Astrocyte (in vitro differentiated cells and primary cell): ENCODE data around the gene CCSER1. TPM values are rescaled to one million over a fixed set of nuclear protein-coding genes. Genes with fewer than 3 reads are reported as not detected.

Experiments
- DNase-seq: peaks from one replicate; pipeline ENCODE4 v3.0.0-alpha.2; 2010; ENCODE audit warnings: low read depth
- FAIRE-seq: peaks from 2 replicates; lab custom pipeline; 2011; peaks lifted over from hg19 to GRCh38; lab: Jason Lieb, UNC
- H2AFZ ChIP-seq: 2 replicates; pipeline ENCODE4 v1.6.0; 2012; ENCODE audit warnings: low read depth, low read length, inconsistent platforms
- H3K27ac ChIP-seq: 2 replicates; pipeline ENCODE4 v1.5.1; 2011; ENCODE audit warnings: low read depth, low read length, inconsistent platforms
- H3K27me3 ChIP-seq: 2 replicates; pipeline ENCODE4 v1.6.0; 2011; ENCODE audit warnings: low read length, inconsistent platforms; ENCODE audit not compliant: insufficient read depth
- H3K36me3 ChIP-seq: 2 replicates; pipeline ENCODE4 v1.5.1; 2011; ENCODE audit warnings: low read length, inconsistent platforms; ENCODE audit not compliant: insufficient read depth
- H3K4me1 ChIP-seq: 2 replicates; pipeline ENCODE4 v1.5.1; 2011; ENCODE audit warnings: low read length, inconsistent platforms; ENCODE audit not compliant: insufficient read depth
- H3K4me2 ChIP-seq: 2 replicates; pipeline ENCODE4 v1.6.0; 2012; ENCODE audit warnings: low read length, inconsistent platforms
- H3K4me3 ChIP-seq: 2 replicates; pipeline ENCODE4 v1.5.1; 2011; ENCODE audit warnings: low read depth, mild to moderate bottlenecking, low read length, inconsistent platforms; ENCODE audit not compliant: insufficient read depth
- H3K79me2 ChIP-seq: 2 replicates; pipeline ENCODE4 v1.6.0; 2012; ENCODE audit warnings: mild to moderate bottlenecking, low read length, inconsistent platforms; ENCODE audit not compliant: insufficient read depth
- H3K9ac ChIP-seq: 2 replicates; pipeline ENCODE4 v1.6.0; 2012; ENCODE audit warnings: mild to moderate bottlenecking, low read length, inconsistent platforms
- H3K9me3 ChIP-seq: 2 replicates; pipeline ENCODE4 v1.5.1; 2012; ENCODE audit warnings: low read depth, mild to moderate bottlenecking, low read length, inconsistent platforms; ENCODE audit not compliant: insufficient read depth
- H4K20me1 ChIP-seq: 2 replicates; pipeline ENCODE4 v1.6.0; 2012; ENCODE audit warnings: low read length, inconsistent platforms; ENCODE audit not compliant: insufficient read depth
- H3K27ac Mint-ChIP-seq: one replicate; pipeline ENCODE4 v1.8.0; 2021; ENCODE audit warnings: mild to moderate bottlenecking, mixed read lengths; ENCODE audit not compliant: unreplicated experiment
- H3K27me3 Mint-ChIP-seq: one replicate; pipeline ENCODE4 v1.8.0; 2021; ENCODE audit warnings: low read depth, mixed read lengths; ENCODE audit not compliant: unreplicated experiment
- H3K36me3 Mint-ChIP-seq: one replicate; pipeline ENCODE4 v1.8.0; 2021; ENCODE audit warnings: low read depth, mixed read lengths; ENCODE audit not compliant: unreplicated experiment
- H3K4me1 Mint-ChIP-seq: one replicate; pipeline ENCODE4 v1.8.0; 2021; ENCODE audit warnings: low read depth, mixed read lengths; ENCODE audit not compliant: unreplicated experiment
- H3K4me3 Mint-ChIP-seq: one replicate; pipeline ENCODE4 v1.8.0; 2021; ENCODE audit warnings: mild to moderate bottlenecking, moderate library complexity, mixed read lengths; ENCODE audit not compliant: unreplicated experiment
- H3K9me3 Mint-ChIP-seq: one replicate; pipeline ENCODE4 v1.8.0; 2021; ENCODE audit warnings: mild to moderate bottlenecking, mixed read lengths; ENCODE audit not compliant: unreplicated experiment
- EZH2 ChIP-seq: IDR thresholded peaks from 2 replicates; pipeline ENCODE4 v1.6.1; 2012; ENCODE audit warnings: mild to moderate bottlenecking, low read length, inconsistent platforms; ENCODE audit not compliant: insufficient read depth
- total RNA-seq: library from RNA; stranded (reverse); gene quantifications from 2 replicates; pipeline ENCODE4 v1.2.1, GENCODE V29; 2021
- TF ChIP-seq, protein P1 (sequence below): IDR thresholded peaks from 2 replicates; pipeline ENCODE4 v1.5.1; 2011; ENCODE audit warnings: low read depth, mild to moderate bottlenecking, inconsistent platforms, low read length, moderate library complexity; ENCODE audit not compliant: insufficient read depth

CCSER1 gene
- total RNA-seq, 1 donor from 2014 or later: 2.2 TPM

DNA sequence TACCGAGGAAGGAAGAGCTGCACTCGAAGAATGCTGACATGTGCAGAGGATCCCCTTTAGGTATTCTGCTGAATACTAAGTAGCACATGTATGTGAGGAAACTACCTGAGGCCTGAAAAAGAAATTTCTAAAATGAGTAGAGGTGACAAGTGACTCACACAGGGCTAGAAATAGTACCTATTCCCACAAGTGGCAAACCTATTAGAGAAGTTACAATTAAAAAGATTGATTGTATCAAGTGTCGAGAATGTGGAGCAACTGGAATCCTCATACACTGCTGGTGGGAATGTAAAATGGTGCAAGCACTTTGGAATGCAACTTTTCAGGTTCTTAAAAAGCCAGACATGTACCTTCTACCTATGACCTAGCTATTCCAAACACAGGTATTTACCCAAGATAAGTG lies 47.4 kb downstream of the CCSER1 start:
- Histone ChIP-seq H3K27me3 (no peaks in the 10 kb centered on the region), H3K36me3 (no peaks in the 10 kb centered on the region), H2AFZ (no peak overlapping the region), H3K4me2 (no peak overlapping the region), H3K4me3 (no peak overlapping the region), H3K4me1 (no peaks in the 10 kb centered on the region), H3K9ac (no peak overlapping the region), H3K79me2 (no peaks in the 10 kb centered on the region), H3K27ac (no peak overlapping the region), H3K9me3 (peaks cover 3% of the 10 kb centered on the region), H4K20me1 (no peaks in the 10 kb centered on the region)
- DNase-seq: no peak
- H3K4me3 Mint-ChIP-seq: no peak overlapping the region
- no peak for FAIRE-seq
- TF ChIP-seq, protein P1, sequence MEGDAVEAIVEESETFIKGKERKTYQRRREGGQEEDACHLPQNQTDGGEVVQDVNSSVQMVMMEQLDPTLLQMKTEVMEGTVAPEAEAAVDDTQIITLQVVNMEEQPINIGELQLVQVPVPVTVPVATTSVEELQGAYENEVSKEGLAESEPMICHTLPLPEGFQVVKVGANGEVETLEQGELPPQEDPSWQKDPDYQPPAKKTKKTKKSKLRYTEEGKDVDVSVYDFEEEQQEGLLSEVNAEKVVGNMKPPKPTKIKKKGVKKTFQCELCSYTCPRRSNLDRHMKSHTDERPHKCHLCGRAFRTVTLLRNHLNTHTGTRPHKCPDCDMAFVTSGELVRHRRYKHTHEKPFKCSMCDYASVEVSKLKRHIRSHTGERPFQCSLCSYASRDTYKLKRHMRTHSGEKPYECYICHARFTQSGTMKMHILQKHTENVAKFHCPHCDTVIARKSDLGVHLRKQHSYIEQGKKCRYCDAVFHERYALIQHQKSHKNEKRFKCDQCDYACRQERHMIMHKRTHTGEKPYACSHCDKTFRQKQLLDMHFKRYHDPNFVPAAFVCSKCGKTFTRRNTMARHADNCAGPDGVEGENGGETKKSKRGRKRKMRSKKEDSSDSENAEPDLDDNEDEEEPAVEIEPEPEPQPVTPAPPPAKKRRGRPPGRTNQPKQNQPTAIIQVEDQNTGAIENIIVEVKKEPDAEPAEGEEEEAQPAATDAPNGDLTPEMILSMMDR: no peak
- no peak for TF ChIP-seq EZH2
- H3K36me3 Mint-ChIP-seq: no peaks in the 10 kb centered on the region
- H3K4me1 Mint-ChIP-seq: no peaks in the 10 kb centered on the region
- no peaks in the 10 kb centered on the region for H3K9me3 Mint-ChIP-seq
- H3K27me3 Mint-ChIP-seq: no peaks in the 10 kb centered on the region
- H3K27ac Mint-ChIP-seq: no peak overlapping the region

DNA sequence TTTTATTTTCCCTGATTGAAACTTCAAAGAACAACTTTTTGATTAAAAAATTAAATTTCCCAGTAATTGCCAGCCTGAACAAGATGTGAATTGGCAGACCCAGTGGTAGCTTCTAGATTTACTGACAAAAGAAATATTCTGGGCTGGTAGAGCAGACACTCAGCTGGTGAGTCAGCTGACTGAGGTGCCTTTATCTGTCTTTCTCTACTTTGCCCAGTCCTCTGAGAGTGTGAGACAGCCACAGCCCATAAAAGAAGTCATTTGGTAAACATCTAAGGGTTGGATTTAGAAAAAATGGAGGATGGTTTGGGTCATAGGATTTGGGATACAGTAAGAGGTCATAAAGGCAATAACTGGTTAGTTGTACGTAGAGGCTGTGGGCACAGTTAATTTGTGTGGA lies 54.5 kb downstream of the CCSER1 start:
- H3K36me3 Mint-ChIP-seq: no peaks in the 10 kb centered on the region
- no peak for DNase-seq
- Histone ChIP-seq H3K4me2 (no peak overlapping the region), H3K36me3 (no peaks in the 10 kb centered on the region), H3K4me1 (no peaks in the 10 kb centered on the region), H3K79me2 (no peaks in the 10 kb centered on the region), H3K27me3 (no peaks in the 10 kb centered on the region), H3K27ac (no peak overlapping the region), H2AFZ (no peak overlapping the region), H3K9ac (no peak overlapping the region), H4K20me1 (no peaks in the 10 kb centered on the region), H3K4me3 (no peak overlapping the region), H3K9me3 (no peaks in the 10 kb centered on the region)
- no peak overlapping the region for H3K27ac Mint-ChIP-seq
- H3K9me3 Mint-ChIP-seq: no peaks in the 10 kb centered on the region
- FAIRE-seq: no peak
- TF ChIP-seq EZH2: no peak
- TF ChIP-seq, protein P1: no peak
- H3K27me3 Mint-ChIP-seq: no peaks in the 10 kb centered on the region
- H3K4me3 Mint-ChIP-seq: no peak overlapping the region
- peaks cover 5% of the 10 kb centered on the region for H3K4me1 Mint-ChIP-seq

DNA sequence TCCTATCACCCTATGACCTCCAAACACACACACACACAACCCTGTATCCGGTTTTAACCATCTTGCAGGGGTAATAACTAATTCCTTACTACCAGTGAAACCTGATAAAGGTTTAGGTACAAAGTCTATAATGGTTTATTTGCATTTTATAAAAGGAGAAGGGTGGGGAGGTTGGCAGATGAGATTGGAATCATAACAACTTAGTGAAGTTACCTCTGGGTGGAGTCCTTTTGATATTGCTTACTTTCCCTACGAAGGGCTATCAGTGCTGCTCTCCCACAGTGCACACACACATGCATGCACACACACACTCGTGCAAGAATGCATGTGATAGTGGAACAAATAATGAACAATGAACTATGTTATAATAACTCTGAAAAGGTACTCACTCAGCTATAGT lies 56.1 kb downstream of the CCSER1 start:
- no peaks in the 10 kb centered on the region for H3K9me3 ChIP-seq
- no peaks in the 10 kb centered on the region for H3K36me3 ChIP-seq
- no peak overlapping the region for H3K4me3 Mint-ChIP-seq
- no peaks in the 10 kb centered on the region for H3K9me3 Mint-ChIP-seq
- TF ChIP-seq, protein P1: no peak
- no peak for TF ChIP-seq EZH2
- no peaks in the 10 kb centered on the region for H3K36me3 Mint-ChIP-seq
- H3K4me2 ChIP-seq: no peak overlapping the region
- H3K27ac Mint-ChIP-seq: no peak overlapping the region
- H3K4me1 Mint-ChIP-seq: peaks cover 5% of the 10 kb centered on the region
- no peaks in the 10 kb centered on the region for H3K79me2 ChIP-seq
- FAIRE-seq: no peak
- no peak for DNase-seq
- no peaks in the 10 kb centered on the region for H3K27me3 ChIP-seq
- no peak overlapping the region for H3K9ac ChIP-seq
- no peaks in the 10 kb centered on the region for H3K27me3 Mint-ChIP-seq
- H3K4me3 ChIP-seq: no peak overlapping the region
- H2AFZ ChIP-seq: no peak overlapping the region
- H3K4me1 ChIP-seq: no peaks in the 10 kb centered on the region
- no peak overlapping the region for H3K27ac ChIP-seq
- H4K20me1 ChIP-seq: no peaks in the 10 kb centered on the region
